Glomerular visceral epithelial cell (primary cell): ENCODE data around the gene AOC2.
"Not testable (repeated sequence)": the region's sequence is repeated elsewhere in the genome, so short reads cannot be mapped to it uniquely, and the experiment has no call there.

Source experiments
- DNase-seq: peaks from one replicate; pipeline ENCODE4 v3.0.0-alpha.2; 2016; ENCODE audit errors: extremely low spot score

AOC2 gene

DNA sequence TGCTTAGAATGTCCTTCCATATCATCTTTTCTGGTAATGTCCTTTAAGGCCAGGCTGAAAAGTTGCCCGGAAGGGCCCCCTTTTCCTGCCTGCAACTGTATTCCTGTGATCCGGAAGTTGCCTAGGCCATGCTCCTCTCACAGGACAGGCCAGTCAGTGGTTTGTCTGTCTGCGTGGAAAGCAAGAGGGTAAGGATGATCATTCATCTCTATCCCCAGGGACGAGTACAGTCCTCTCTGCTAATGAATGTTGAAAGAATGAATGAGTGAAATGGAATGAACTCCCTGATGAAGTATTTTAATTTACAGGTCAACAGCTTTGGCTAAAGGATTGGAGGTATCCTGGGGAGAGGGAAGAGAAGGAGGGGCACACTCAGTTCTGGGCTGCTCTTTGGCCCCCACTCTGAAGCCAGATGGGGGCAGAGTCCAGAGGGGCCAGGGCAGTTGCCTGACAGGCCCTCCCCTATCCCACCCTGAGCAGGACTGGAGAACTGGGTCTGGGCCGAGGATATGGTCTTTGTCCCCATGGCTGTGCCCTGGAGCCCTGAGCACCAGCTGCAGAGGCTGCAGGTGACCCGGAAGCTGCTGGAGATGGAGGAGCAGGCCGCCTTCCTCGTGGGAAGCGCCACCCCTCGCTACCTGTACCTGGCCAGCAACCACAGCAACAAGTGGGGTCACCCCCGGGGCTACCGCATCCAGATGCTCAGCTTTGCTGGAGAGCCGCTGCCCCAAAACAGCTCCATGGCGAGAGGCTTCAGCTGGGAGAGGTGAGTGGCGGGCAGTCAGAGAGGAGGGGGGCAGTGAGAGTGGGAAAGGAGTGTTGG is 9.8 kb downstream of the AOC2 start:
- no peak for DNase-seq

DNA sequence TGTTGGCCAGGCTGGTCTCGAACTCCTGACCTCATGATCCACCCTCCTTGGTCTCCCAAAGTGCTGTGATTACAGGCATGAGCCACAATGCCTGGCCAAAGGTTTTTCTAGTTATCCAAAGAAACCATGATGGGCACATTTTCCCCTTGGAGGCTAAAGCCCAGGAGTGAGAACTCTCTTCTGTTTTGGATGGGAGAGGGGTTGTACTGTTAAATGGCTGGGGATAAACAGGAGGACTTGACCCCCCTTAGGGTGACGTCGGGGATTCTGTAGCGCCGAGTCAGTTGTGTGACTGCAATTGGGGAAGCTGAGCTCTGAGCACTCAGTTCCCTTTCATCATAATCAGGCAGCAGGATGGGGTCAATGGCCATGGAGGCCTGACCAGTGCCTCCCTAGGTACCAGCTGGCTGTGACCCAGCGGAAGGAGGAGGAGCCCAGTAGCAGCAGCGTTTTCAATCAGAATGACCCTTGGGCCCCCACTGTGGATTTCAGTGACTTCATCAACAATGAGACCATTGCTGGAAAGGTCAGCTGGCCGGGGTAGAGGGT is 10.7 kb downstream of the AOC2 start:
- DNase-seq: no peak

DNA sequence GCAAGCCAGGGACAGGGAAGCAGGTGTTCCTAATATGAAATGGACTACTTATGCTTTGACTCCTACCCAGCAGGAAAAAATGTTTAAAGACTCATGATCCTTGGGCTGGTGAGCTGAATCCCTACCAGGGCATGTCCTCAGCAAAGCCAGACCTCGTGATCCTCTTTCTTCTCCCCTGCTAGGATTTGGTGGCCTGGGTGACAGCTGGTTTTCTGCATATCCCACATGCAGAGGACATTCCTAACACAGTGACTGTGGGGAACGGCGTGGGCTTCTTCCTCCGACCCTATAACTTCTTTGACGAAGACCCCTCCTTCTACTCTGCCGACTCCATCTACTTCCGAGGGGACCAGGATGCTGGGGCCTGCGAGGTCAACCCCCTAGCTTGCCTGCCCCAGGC is 11.7 kb downstream of the AOC2 start:
- not testable (repeated sequence) for DNase-seq

DNA sequence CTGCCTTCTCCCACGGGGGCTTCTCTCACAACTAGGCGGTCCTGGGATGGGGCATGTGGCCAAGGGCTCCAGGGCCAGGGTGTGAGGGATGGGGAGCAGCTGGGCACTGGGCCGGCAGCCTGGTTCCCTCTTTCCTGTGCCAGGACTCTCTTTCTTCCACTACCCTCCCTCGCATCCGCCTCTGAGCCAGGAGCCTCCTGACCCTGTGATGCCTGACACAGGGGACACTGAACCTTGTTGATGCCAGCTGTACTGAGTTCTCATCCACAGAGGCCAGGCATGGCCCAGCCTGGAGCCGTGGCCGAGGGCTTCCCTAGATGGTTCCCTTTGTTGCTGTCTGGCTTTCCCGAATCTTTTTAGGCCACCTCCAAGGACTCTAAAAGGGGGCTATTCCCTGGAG is 12.1 kb downstream of the AOC2 start:
- DNase-seq: not testable (repeated sequence)

DNA sequence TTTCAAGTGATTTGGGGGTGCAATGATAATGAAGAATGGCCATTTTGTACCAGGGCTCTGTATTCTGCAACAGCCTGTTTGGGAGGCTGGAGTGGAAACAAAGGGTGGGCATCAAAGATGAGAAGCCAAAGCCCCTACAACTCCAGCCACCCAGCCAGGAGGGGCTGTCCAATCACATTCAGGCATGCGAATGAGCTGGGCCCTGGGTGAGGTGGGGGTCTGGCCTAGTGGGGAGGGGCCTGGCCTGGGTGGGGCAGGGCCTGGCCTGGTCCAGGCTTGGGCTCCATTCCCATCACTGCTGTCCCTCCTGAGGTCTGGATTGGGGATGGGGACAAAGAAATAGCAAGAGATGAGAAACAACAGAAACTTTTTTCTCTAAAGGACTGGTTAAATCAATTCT is 13.0 kb downstream of the AOC2 start:
- DNase-seq: no peak

DNA sequence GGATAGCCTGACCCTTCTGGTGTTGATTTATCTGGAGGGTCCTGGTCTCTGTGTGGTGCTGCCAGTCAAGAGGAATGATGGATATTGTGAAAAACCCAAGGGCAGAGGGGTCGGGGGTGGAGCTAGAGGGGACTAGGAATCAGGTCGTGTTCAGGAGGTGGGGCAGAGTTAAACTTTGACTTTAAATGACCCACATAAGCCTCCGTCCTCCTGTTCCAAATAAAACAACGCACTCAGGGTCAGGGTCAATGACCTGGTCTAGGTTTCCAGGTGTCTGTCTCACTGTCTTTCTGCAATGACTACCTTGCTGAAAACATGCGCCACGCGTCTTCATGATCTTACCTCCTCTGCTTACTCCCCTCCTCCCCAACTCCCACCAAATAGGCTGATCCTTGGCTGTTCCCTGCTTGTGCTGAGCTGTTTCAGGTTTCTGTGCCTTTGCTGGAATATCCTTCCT is 21.3 kb downstream of the AOC2 start:
- no peak for DNase-seq

DNA sequence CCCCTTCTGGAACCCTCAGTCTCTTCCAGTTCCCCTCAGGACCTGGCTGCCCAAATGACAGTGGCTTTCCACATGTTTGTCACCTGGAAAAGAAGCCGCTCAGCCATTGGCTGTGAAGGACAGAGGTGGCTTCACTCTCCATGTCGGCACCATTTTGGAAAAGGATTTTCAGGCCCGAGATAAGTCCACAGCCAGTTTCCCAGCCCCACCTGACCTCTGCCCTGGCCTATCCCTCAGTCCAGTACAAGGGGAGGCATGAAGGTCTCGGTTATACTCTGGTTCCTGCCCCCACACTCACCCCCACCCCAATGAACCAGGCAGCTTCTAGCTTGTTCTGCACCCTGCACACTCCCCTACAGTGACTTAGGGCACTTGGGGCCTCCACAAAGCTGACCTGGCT is 21.8 kb downstream of the AOC2 start:
- DNase-seq: no peak

DNA sequence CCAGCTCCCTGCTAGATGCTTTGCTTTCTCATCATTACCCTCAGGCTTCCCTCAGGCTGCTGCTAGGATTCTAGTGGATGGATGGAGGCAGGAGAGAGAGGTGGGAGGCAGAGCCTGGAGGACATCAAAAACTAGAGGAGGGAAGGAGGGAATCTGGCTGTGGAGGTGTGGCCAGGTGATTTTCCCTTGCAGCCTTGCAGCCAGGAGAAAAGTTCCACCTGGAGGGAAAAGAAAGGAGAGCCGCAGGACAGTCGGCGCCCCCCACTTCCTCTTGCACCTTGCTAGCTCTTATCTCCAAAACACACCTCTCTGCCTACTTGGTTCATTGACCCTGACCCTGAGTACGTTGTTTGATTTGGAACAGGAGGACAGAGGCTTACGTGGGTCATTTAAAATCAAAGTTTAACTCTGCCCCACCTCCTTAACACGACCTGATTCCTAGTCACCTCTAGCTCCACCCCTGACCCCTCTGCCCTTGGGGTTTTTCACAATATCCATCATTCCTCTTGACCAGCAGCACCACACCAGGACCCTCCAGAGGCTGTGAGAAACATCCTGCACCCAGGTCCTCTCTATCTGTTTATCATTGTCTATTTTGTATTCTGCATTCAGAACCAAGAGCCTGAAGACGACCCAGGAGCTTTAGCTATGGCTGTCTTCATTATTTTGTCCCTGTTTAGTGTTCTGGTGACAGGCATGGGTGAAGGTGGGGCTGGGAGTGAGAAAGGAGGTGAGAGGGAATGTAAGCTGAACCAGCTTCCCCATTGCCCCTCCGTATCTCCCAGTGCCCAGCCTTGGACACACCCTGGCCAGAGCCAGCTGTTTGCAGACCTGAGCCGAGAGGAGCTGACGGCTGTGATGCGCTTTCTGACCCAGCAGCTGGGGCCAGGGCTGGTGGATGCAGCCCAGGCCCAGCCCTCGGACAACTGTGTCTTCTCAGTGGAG is 22.5 kb downstream of the AOC2 start:
- no peak for DNase-seq

DNA sequence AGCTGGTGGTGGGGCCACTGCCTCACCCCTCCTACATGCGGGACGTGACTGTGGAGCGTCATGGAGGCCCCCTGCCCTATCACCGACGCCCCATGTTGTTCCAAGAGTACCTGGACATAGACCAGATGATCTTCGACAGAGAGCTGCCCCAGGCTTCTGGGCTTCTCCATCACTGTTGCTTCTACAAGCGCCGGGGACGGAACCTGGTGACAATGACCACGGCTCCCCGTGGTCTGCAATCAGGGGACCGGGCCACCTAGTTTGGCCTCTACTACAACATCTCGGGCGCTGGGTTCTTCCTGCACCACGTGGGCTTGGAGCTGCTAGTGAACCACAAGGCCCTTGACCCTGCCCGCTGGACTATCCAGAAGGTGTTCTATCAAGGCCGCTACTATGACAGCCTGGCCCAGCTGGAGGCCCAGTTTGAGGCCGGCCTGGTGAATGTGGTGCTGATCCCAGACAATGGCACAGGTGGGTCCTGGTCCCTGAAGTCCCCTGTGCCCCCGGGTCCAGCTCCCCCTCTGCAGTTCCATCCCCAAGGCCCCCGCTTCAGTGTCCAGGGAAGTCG is 23.4 kb downstream of the AOC2 start:
- DNase-seq: not testable (repeated sequence)

DNA sequence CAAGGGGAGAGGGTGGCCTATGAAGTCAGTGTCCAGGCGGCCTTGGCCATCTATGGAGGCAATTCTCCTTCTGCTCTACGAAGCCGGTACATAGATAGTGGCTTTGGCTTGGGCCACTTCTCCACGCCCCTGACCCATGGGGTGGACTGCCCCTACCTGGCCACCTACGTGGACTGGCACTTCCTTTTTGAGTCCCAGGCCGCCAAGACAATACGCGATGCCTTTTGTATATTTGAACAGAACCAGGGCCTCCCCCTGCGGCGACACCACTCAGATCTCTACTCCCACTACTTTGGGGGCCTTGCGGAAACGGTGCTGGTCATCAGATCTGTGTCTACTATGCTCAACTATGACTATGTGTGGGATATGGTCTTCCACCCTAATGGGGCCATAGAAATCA is 24.0 kb downstream of the AOC2 start:
- DNase-seq: no peak

DNA sequence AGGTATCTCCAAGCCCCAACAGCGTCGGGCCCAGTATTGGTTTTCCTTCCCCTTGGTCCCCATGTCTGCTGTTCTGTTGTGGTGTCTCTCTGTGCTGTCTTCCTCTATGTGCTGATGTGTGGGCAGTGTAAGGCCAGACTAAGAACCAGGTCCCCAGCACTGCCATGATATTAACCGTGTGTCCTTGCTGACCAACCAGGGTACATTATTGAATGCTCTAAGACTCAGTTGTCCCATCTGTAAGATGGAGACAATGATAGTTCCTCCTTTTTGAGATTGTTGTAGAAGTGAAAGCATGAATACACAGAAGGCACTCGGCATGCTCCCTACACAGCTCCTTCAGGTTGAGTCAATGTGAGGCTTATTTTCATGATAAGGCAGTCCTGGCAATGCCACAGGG is 27.3 kb downstream of the AOC2 start:
- DNase-seq: no peak

DNA sequence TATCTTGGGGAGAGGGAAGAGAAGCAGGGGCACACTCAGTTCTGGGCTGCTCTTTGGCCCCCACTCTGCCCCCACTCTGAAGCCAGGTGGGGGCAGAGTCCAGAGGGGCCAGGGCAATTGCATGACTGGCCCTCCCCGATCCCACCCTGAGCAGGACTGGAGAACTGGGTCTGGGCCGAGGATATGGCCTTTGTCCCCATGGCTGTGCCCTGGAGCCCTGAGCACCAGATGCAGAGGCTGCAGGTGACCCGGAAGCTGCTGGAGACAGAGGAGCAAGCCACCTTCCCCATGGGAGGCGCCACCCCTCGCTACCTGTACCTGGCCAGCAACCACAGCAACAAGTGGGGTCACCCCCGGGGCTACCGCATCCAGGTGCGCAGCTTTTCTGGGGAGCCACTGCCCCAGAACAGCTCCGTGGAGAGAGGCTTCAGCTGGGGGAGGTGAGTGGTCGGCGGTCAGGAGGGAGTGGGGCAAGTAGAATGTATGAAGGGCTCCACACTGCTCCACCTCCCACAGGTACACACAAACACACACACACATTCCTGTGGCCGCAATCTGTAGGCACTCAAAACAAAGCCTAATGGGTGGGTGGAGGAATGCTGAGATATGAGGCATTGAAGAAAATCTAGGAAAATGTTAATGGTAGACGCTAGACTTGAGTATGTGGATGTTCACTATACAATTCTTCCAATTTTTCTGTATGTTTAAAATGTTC is 28.0 kb downstream of the AOC2 start:
- DNase-seq: no peak

DNA sequence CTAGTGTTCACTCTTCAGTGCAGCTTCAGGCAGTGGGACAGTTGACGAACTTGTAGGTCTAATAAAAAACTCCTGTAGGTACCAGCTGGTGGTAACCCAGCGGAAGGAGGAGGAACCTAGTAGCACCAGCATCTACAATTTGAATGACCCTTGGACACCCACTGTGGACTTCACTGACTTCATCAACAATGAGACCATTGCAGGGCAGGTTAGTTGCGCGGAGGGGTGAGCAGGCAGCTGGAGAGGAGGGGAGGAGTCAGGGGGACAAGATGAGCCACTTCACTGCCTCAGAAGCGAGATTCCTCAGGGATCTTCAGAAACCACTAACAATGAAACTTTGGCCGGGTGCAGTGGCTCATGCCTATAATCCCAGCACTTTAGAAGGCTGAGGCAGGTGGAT is 28.9 kb downstream of the AOC2 start:
- no peak for DNase-seq

DNA sequence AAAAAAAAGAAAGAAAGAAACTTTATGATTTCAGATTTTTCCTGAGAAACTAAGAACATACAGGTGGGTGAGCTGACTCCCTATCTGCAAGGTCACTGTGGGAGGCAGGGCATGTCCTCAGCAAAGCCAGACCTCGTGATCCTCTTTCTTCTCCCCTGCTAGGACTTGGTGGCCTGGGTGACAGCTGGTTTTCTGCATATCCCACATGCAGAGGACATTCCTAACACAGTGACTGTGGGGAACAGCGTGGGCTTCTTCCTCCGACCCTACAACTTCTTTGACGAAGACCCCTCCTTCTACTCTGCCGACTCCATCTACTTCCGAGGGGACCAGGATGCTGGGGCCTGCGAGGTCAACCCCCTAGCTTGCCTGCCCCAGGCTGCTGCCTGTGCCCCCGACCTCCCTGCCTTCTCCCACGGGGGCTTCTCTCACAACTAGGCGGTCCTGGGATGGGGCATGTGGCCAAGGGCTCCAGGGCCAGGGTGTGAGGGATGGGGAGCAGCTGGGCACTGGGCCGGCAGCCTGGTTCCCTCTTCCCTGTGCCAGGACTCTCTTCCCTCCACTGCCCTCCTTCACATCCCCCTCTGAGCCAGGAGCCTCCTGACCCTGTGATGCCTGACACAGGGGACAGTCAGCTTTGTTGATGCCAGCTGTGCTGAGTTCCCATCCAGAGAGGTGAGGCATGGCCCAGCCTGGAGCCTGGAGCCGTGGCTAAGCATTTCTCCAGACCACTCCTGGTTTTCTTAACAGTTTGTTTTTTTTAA is 29.7 kb downstream of the AOC2 start:
- DNase-seq: not testable (repeated sequence)

DNA sequence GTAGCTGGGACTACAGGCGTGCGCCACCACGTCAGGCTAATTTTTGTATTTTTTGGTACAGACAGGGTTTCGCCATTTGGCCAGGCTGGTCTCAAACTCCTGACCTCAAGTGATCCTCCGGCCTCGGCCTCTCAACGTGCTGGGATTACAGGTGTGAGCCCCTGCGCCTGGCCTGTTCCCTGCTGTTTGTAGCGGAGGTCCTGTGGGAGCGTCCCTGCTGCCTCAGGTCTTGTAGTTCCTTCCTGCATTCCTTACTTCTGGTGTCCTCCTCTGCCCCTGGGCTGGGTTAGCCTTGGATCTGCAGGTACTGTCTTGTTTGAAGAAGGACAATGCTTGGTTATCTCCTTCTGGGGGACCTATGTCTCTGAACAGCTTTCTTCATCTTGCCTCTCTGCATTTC is 32.7 kb downstream of the AOC2 start:
- no peak for DNase-seq

DNA sequence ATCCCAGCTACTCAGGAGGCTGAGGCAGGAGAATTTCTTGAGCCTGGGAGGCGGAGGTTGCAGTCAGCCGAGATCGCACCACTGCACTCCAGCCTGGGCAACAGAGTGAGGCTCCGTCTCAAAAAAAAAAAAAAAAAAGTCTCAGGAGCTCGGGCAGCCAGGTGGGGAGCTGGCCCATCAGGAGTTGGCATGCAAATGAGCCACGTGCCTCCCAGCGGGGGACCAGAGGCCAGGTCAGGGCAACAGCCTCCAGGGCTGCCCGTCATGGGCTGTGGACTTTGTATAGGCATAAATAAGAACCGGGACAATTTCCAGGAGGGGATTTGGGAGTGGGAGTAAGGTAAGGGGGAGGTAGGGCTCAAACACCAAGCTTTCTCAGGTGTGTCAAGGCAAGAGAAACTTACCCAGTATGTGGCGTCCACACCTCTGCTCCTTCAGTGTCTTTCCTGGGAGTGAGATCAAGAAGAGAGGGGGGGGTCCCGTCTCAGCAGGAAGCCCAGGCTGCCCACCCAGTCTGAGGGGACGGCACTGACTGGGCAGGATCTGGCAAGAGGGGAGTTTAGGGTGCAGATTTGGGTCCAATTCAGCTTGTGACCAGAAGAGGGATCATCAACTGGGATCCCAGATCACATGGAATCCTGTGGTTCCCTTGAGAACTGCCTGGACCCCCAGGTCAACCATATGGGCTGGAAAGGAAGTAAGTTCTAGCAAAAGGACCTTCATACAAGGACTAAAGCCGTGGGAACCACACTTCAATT is 33.9 kb downstream of the AOC2 start:
- DNase-seq: no peak

DNA sequence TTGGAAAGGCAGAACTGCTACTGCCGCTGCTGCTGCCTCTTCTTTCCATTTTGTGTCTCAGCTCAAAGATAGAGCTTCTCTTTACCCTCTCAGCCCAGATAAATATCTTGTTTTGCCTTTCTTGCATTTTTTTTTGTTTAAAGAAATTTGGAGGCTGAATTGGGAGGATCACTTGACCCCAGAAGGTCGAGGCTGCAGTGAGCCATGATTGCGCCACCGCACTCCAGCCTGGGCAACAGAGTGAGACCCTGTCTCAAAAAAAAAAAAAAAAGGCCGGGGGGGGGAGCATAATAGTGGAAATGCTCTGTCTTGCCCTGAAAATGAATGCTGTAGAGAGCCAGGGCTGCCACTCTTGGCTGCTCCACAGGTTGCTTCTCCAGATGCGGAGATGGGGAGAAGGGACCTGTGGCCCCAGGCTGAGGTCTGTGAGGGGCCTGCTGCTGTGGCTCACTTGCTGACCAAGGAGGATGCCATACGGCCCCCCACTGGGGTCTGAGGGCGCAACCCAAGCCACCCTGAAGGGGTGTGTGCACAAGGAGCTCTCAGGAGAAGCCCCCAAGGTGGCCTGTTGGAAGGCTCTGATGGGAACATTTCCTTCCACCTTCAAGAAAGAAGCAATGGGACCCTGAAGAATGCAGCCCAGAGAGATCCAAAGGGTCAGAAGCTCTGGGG is 34.7 kb downstream of the AOC2 start:
- no peak for DNase-seq

DNA sequence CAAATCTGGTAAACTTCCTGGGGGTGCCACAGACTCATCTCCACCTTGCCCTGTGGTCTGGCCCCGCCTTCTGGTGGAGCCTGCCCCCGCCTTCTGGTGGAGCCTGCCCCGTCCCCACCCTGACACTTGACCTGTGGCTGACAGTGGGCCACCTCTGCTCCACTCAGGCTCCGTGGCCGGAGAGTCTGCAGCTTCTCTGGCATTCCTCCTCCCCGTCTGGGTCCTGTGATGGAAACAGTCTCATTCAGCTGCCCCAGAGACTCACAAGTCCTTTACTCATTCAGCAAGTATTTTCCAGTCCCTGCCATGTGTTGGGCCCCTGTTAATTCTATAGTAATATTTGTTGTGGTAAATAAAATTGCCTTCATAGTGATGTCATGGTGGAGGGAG is 35.2 kb downstream of the AOC2 start:
- DNase-seq: no peak

DNA sequence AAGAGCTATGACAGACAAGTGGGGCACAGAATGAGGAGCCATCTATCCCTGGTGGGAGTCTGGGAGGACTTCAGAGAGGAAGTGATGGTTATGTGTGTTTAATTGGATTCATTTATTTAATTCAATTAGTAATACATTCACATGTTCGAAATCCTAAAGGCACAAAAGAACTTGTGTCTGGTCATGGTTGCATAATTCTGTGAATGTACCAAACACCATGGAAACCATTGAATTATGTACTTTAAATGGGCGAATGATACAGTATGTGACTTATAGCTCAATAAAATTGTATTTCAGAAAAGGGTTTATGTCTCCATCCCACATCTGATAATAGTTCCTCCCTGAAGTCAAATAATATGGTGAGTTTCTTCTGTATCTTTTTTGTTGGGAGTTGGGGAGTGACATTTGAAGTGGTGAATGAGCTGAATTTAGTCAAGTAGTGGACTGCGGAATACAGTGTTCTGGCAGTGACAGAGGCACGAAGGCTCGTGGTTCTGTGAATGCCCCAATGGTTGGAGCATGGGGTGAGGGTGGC is 36.5 kb downstream of the AOC2 start:
- no peak for DNase-seq
